BJ (cell line): Measurements from ENCODE around the gene MCCC1. TPM values are rescaled to one million over a fixed set of nuclear protein-coding genes. Genes with fewer than 3 reads are reported as not detected.

Experiments
- CTCF ChIA-PET: fragments of 350-600 bp; formaldehyde crosslinking; extraction: SDS; loops from one replicate; lab custom pipeline; 2021; ENCODE audit warnings: antibody characterized with exemption, inconsistent platforms; lab: Yijun Ruan, JAX
- POLR2A ChIA-PET: fragments of 300-600 bp; sonication (Branson Sonifier 250); formaldehyde crosslinking; extraction: SDS; loops from one replicate; lab custom pipeline; 2021; ENCODE audit warnings: antibody characterized with exemption; lab: Charles Lee
- DNase-seq: peaks from one replicate; pipeline ENCODE4 v3.0.0-alpha.2; 2011; ENCODE audit warnings: low read depth
- H3K27me3 ChIP-seq: 2 replicates; pipeline ENCODE4 v1.6.0; 2011; ENCODE audit warnings: low read length; ENCODE audit not compliant: control insufficient read depth, insufficient read depth
- H3K36me3 ChIP-seq: 2 replicates; pipeline ENCODE4 v1.5.1; 2011; ENCODE audit warnings: low read length; ENCODE audit not compliant: control insufficient read depth, insufficient read depth
- H3K4me3 ChIP-seq: 2 replicates; pipeline ENCODE4 v1.5.1; 2011; ENCODE audit warnings: low read depth, mild to moderate bottlenecking, control low read depth, low read length
- CTCF ChIP-seq: IDR thresholded peaks from 2 replicates; pipeline ENCODE4 v1.5.1; 2011; ENCODE audit warnings: low read depth, mild to moderate bottlenecking, control low read depth, inconsistent platforms, low read length, moderate library complexity; ENCODE audit not compliant: insufficient read depth
- polyA plus RNA-seq: library from polyadenylated mRNA; depleted of rRNA; stranded (reverse); fragments of >200 nt; gene quantifications from 2 replicates; pipeline ENCODE4 v1.2.3, GENCODE V29; 2011; rRNA removed

MCCC1 gene
- polyA plus RNA-seq, 1 experiment, result 12.5 TPM

GRCh38 chr3:182969853-182970252, 129.4 kb downstream of the MCCC1 start:
- no peaks in the 10 kb centered on the region for H3K27me3 ChIP-seq
- DNase-seq, result no peak
- no peaks in the 10 kb centered on the region for H3K36me3 ChIP-seq
- CTCF ChIA-PET, result no interaction called here
- TF ChIP-seq CTCF, result no peak
- POLR2A ChIA-PET, result no interaction called here
- H3K4me3 ChIP-seq, result no peak overlapping the region

GRCh38 chr3:182969277-182969676, 130.0 kb downstream of the MCCC1 start:
- CTCF ChIA-PET, result no interaction called here

GRCh38 chr3:182967218-182968204, 131.8 kb downstream of the MCCC1 start:
- TF ChIP-seq CTCF, result no peak
- Histone ChIP-seq H3K36me3 (peaks cover under 1% of the 10 kb centered on the region; the same call in 1 of the 2 replicates), H3K4me3 (no peak overlapping the region), H3K27me3 (no peaks in the 10 kb centered on the region)
- ChIA-PET POLR2A (no interaction called here), CTCF (no interaction called here)
- DNase-seq, result no peak

More at GRCh38 chr3:182969277-182969676, 130.0 kb downstream of the MCCC1 start:
- peak; percentile 63 for DNase-seq
- POLR2A ChIA-PET, result no interaction called here
- H3K36me3 ChIP-seq, result no peaks in the 10 kb centered on the region
- H3K27me3 ChIP-seq, result no peaks in the 10 kb centered on the region
- no peak overlapping the region for H3K4me3 ChIP-seq
- no peak for TF ChIP-seq CTCF

- Histone ChIP-seq H3K27me3 (no peaks in the 10 kb centered on the region), H3K4me3 (no peak overlapping the region), H3K36me3 (peaks cover 2% of the 10 kb centered on the region; the same call in 1 of the 2 replicates)
- CTCF ChIA-PET, result no interaction called here
- POLR2A ChIA-PET, result no interaction called here
- DNase-seq, result no peak
- TF ChIP-seq CTCF, result no peak
Observed at GRCh38 chr3:182965861-182966366, 133.4 kb downstream of the MCCC1 start.

Other genes with a start within 250 kb of the MCCC1 start
- gene DCUN1D1, start 119.0 kb downstream of the MCCC1 start, polyA plus RNA-seq, result 6.1 and 28.1 TPM in 2 replicates
- gene LAMP3, start 63.2 kb upstream of the MCCC1 start, polyA plus RNA-seq, result 0.16 and 0.54 TPM in 2 replicates
- gene B3GNT5, start 153.8 kb upstream of the MCCC1 start, polyA plus RNA-seq, result 0.27 and 0.60 TPM in 2 replicates